ENCODE results near the gene RASSF7.

RASSF7 gene

GRCh38 chr11:575996-576768 lies 15.4 kb downstream of the RASSF7 start, which contains the start of gene PHRF1:
Gene PHRF1, plus strand, starts transcription at chr11:576470. Its CDS starts 5,043 bp downstream, at chr11:581513.
- in situ Hi-C loops (cut with MboI; ENCODE audit: low pct_unique_long_range_greater_than_20kb, low sequenced_read_pairs) = no loop called here
- peak; percentile 91 for DNase-seq

GRCh38 chr11:576811-577610 lies 16.2 kb downstream of the RASSF7 start:
- in situ Hi-C loops (cut with MboI; ENCODE audit: low pct_unique_long_range_greater_than_20kb, low sequenced_read_pairs) = no loop called here
- DNase-seq = no peak

GRCh38 chr11:577611-577894 lies 16.8 kb downstream of the RASSF7 start:
- in situ Hi-C loops (cut with MboI; ENCODE audit: low pct_unique_long_range_greater_than_20kb, low sequenced_read_pairs) = no loop called here
- no peak for DNase-seq

- no peak for DNase-seq
- in situ Hi-C loops (cut with MboI; ENCODE audit: low pct_unique_long_range_greater_than_20kb, low sequenced_read_pairs) = no loop called here
Observed at GRCh38 chr11:578276-579035, 17.7 kb downstream of the RASSF7 start.

GRCh38 chr11:579830-580601 lies 19.2 kb downstream of the RASSF7 start:
- DNase-seq = no peak
- in situ Hi-C loops (cut with MboI; ENCODE audit: low pct_unique_long_range_greater_than_20kb, low sequenced_read_pairs) = no loop called here

- no peak for DNase-seq
Observed at GRCh38 chr11:581342-581741, 20.6 kb downstream of the RASSF7 start.

GRCh38 chr11:581752-582151 lies 21.0 kb downstream of the RASSF7 start:
- in situ Hi-C loops (cut with MboI; ENCODE audit: low pct_unique_long_range_greater_than_20kb, low sequenced_read_pairs) = no loop called here

More at GRCh38 chr11:581342-581741, 20.6 kb downstream of the RASSF7 start:
- in situ Hi-C loops (cut with MboI; ENCODE audit: low pct_unique_long_range_greater_than_20kb, low sequenced_read_pairs) = no loop called here

GRCh38 chr11:584287-584686 lies 23.5 kb downstream of the RASSF7 start:
- in situ Hi-C loops (cut with MboI; ENCODE audit: low pct_unique_long_range_greater_than_20kb, low sequenced_read_pairs) = no loop called here
- no peak for DNase-seq

More at GRCh38 chr11:581752-582151, 21.0 kb downstream of the RASSF7 start:
- no peak for DNase-seq

- in situ Hi-C loops (cut with MboI; ENCODE audit: low pct_unique_long_range_greater_than_20kb, low sequenced_read_pairs) = no loop called here
- no peak for DNase-seq
Observed at GRCh38 chr11:586376-587316, 25.9 kb downstream of the RASSF7 start.

GRCh38 chr11:587546-587945 lies 26.8 kb downstream of the RASSF7 start:
- no peak for DNase-seq
- in situ Hi-C loops (cut with MboI; ENCODE audit: low pct_unique_long_range_greater_than_20kb, low sequenced_read_pairs) = no loop called here

GRCh38 chr11:587978-588380 lies 27.2 kb downstream of the RASSF7 start:
- in situ Hi-C loops (cut with MboI; ENCODE audit: low pct_unique_long_range_greater_than_20kb, low sequenced_read_pairs) = no loop called here
- peak; percentile 29 for DNase-seq

- in situ Hi-C loops (cut with MboI; ENCODE audit: low pct_unique_long_range_greater_than_20kb, low sequenced_read_pairs) = no loop called here
Observed at GRCh38 chr11:589798-590197, 29.0 kb downstream of the RASSF7 start.

GRCh38 chr11:590997-591396 lies 30.2 kb downstream of the RASSF7 start:
- in situ Hi-C loops (cut with MboI; ENCODE audit: low pct_unique_long_range_greater_than_20kb, low sequenced_read_pairs) = no loop called here
- DNase-seq = no peak

More at GRCh38 chr11:589798-590197, 29.0 kb downstream of the RASSF7 start:
- no peak for DNase-seq

- no peak for DNase-seq
- in situ Hi-C loops (cut with MboI; ENCODE audit: low pct_unique_long_range_greater_than_20kb, low sequenced_read_pairs) = no loop called here
Observed at GRCh38 chr11:592501-592900, 31.7 kb downstream of the RASSF7 start.

- no peak for DNase-seq
- in situ Hi-C loops (cut with MboI; ENCODE audit: low pct_unique_long_range_greater_than_20kb, low sequenced_read_pairs) = no loop called here
Observed at GRCh38 chr11:592918-593317, 32.1 kb downstream of the RASSF7 start.

GRCh38 chr11:593347-593746 lies 32.6 kb downstream of the RASSF7 start:
- in situ Hi-C loops (cut with MboI; ENCODE audit: low pct_unique_long_range_greater_than_20kb, low sequenced_read_pairs) = no loop called here
- DNase-seq = no peak

GRCh38 chr11:595400-595799 lies 34.6 kb downstream of the RASSF7 start:
- in situ Hi-C loops (cut with MboI; ENCODE audit: low pct_unique_long_range_greater_than_20kb, low sequenced_read_pairs) = no loop called here
- DNase-seq = no peak

GRCh38 chr11:596374-596773 lies 35.6 kb downstream of the RASSF7 start:
- no peak for DNase-seq
- in situ Hi-C loops (cut with MboI; ENCODE audit: low pct_unique_long_range_greater_than_20kb, low sequenced_read_pairs) = no loop called here

Measured in KBM-7 (cell line).